GM18499 (cell line): ENCODE results near the gene MLLT3.
A peak's percentile ranks its signal among the peaks of the same experiment; 100 is the strongest.

Experiments used
- ATAC-seq: cut with Tn5 transposase; IDR thresholded peaks from one replicate; pipeline ENCODE4 v1.9.1; 2021; ENCODE audit warnings: moderate number of reproducible peaks; ENCODE audit not compliant: insufficient read depth, unreplicated experiment

MLLT3 gene

DNA sequence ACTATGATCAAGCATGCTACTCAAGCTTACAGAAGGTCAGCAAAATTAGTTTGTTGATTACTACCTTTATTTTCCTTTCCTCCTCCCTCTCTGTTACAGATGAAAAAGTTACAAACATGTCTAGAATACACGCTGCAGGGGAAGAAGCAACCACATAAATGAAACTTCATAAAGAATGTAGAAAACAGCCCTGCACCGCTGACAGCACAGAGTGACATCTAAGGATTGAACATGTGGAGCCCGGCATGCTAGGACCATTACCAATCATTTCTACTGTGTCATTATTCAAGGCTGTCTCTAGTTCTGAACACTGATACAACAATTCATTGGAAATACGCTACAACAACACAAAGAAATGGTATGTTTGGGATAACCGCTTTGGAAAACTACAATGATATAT lies 261.1 kb downstream of the MLLT3 start:
- ATAC-seq, result no peak

DNA sequence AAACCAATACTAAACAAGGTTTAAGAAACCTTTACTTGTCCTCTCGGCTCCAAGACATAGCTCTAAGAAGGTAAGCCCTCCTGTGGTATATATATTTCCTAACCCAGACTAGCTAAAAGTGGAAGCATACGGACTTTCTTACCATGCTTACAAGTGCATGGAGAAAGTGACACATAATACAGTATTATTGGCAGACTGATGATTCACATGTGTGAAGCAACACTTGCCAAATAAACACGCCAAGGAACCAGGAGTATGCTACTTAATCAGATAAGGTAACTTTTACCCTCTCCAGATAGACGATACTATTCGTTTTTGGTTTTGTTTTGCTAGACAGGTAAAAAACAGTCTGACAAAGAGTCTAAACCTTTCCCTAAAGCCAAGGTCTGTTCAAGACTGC lies 264.1 kb downstream of the MLLT3 start:
- ATAC-seq, result no peak

DNA sequence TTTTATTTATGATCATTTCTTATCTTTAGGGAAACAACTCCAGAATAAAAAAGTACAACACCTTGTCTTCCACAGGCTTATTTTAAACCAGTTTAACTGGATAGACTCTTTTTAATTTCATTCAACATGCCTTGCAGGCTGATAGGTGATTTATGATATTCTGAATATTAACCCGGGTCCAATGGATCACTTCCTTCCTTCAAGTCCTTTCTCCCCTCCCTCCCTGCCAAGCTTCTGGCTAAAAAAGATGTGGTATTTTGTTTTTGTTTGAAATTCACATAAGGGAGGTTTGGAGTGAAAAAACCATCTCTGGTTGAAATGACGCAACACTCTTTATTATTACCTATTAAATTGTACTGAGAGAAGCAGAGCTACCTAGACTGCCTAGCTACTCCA lies 265.3 kb downstream of the MLLT3 start:
- no peak for ATAC-seq

- no peak for ATAC-seq
Observed at GRCh38 chr9:20356403-20357036, 265.8 kb downstream of the MLLT3 start.

DNA sequence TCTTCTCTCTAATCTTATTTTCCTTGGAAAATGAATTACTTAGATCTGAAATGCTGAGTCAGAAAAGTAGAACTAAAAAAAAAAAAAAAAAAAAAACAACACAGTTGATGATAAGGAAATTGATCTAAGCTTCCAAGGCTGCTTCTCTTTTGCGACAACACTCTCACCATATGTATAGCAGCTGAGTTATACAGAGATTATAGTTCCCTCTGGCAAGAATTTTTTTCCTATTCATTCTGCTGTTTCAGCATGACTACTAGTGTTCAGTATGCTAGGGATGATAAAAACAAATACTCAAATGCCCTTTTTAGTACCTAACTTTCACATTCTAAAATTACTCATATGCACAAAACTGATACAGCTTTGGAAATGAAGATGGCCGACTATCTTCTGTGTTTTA lies 267.3 kb downstream of the MLLT3 start:
- no peak for ATAC-seq

DNA sequence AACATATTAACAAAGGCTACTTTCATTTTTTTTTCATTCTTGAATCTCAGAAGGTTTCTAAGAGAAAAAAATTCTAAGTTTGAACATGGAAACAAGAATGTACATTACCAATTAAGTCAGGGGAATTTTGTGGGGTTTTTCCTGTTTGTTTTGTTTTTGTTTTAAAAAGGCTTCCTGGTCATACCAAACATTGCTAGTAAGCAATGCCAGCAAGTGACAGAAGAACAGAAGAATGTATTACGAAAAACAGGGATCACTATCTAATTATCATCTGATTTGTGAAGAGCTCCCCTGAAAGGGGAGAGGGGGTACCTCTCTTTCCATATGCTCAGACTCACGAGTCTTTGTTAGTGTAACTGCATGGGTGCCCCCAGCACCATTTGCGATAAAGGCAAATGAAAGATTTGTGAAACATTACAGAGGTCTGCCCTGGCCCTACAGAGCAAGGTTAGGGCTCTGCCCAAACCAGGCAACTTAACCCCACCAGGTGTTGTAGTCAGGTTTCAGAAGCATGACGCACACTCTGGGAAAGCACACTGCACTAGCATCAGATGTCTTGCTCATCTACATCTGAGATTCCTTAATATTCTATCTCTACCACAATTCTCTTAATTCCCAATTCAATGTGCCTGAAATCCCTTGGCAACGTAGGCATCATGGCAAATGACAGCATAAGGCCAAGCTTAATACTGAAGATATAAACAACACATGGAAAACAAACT lies 268.2 kb downstream of the MLLT3 start:
- no peak for ATAC-seq

- no peak for ATAC-seq
Observed at GRCh38 chr9:20353524-20353923, 268.8 kb downstream of the MLLT3 start.

DNA sequence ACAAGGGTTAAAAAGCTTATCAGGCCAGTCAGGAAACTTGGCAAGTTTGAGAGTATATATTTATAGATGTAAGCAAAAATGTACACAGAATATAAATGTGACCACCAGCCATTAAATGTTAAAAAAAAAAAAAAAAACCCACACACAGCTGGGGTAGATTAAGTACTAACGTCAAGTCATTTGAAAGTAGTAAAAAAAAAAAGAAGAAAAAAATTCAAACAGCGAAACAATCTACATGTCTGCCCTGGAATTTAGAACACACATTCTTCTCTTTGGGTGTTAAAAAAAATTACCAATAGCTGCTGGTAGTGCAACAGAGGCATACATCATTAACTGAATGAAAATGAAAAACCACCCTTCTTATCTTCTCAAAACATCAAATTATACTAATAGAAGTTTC lies 269.7 kb downstream of the MLLT3 start:
- no peak for ATAC-seq

DNA sequence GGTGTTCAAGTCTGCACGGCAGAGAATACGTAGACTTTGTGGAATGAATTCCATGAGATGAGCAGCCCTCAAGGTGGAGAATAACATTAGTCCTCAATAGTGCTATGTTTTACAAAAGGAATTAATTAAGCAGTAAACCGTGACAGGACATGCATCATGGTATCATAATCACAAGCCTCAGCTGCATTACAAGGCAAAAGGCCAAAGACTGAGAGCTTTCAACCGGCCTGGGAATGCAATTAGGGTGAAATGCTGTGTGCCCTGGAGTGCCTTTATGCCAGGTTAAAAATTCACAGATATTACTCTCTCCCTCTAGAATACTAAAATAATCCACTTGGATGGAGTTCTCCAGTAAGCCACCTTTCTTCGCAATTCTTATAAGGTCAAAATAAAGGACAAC lies 270.6 kb downstream of the MLLT3 start:
- no peak for ATAC-seq

GRCh38 chr9:20349568-20349967 lies 272.7 kb downstream of the MLLT3 start:
- no peak for ATAC-seq

GRCh38 chr9:20343325-20343724 lies 279.0 kb downstream of the MLLT3 start:
- ATAC-seq, result no peak

- no peak for ATAC-seq
Observed at GRCh38 chr9:20340511-20340861, 281.8 kb downstream of the MLLT3 start.

- ATAC-seq, result no peak
Observed at GRCh38 chr9:20335668-20336332, 286.5 kb downstream of the MLLT3 start.

DNA sequence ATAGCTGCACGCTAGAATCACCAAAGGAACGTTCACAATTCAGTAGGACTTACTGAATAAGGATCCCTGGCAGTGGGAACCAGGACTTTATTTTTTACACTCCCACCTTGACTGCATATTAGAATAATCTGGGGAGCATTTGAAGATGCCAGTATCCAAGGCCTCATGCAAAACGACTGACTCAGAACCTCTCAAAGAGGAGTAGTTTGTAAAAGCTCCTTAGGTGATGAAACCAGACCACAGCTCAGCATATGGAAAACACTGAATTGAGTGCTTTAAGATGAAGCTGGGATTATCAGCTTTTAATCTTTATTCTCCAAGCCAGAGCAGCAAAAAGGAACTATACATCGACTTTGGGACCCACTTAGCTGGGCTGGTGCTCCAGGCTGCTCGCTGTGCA lies 288.3 kb downstream of the MLLT3 start:
- ATAC-seq, result no peak

GRCh38 chr9:20331095-20331685 lies 291.1 kb downstream of the MLLT3 start:
- ATAC-seq, result peak; percentile 72

DNA sequence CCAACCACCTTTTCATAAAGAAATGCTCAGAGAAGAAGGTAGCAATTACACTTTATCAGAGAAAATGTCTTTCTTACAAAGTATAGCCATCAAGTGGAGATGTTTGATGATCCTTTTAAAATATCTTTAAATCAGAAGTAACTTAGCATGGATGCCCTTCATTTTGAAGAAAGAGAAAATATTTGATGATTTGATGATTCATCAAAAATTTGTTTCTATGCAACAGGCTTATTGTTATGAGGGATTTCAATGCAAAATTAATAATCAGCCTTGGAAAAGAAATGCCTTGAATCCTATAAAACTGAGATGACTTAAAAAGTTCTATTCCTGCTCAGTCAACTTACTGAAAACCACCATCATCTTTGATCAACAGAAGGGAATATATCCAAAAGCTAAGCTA lies 291.6 kb downstream of the MLLT3 start:
- ATAC-seq, result no peak

DNA sequence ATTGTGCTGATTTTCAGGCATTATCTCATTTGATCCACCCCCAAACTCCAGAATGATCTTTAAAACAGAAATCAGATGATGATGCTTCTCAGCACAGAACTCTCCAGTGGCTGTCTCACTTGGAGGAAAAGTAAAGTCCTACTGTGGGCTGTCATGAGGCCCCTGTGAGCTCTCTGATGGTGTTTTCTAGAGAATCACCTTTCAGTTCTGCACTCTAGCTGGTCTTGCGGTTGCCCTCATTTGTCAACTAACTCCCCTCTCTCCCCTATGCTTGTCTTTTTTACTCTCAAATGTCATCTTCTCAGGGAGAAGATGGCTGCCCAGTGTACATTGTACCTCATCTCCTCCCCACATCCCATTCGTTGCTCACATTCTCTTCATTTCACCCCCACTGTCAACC lies 295.8 kb downstream of the MLLT3 start:
- ATAC-seq, result no peak

- no peak for ATAC-seq
Observed at GRCh38 chr9:20325008-20325407, 297.3 kb downstream of the MLLT3 start.

DNA sequence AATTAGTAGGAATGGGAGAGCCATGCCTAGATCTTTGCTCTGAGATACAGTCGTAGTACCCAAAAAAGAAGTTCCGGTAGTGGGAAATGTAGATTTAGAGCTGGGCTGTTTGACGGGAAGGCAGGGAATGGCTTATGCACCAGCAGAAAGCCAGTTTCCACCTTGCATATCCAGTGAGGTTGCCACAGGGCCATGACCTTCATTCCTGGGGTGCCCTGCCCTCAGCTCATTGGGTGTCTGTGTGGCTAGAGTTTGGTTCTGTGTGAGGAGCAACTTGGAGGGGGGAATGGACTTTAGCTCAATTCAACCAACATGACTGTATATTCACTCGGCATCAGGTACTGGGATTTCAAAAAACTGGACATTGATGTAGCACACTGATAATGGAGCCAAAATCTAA lies 300.1 kb downstream of the MLLT3 start:
- no peak for ATAC-seq

DNA sequence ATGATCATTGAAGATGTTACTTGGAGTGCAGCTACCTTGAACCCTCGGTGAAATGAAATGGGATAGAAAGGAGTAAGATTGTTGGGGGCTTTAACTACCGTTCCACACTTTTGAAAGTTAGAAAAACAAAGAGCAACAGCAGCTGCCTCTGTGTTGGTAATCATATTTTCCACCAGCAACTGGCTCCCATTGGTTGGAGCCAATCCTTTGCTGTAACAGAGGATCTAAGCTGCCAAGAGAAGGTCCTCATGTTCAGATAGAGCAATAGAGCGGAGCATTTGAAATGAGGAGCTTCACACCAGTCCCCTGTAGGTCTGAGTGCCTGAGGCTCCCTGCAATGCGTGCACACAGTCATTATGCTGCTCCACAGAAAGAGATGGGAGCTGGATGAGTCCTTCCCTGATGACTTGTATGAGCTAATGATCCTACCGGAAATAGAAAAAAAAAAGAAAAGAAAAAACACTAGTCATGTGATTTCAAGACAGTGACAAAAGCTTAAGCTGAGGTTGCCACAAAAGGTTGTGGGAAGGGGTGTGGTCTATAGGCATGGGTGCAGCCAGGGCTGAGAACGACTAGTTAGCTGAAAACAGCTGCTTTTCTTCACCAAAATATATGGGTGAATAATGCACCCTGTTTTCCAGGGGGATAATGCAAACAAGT lies 300.7 kb downstream of the MLLT3 start:
- ATAC-seq, result no peak

- ATAC-seq, result no peak
Observed at GRCh38 chr9:20320921-20321320, 301.4 kb downstream of the MLLT3 start.
